GM12878 (cell line): Measurements from ENCODE around the gene IGSF6. TPM values are rescaled to one million over a fixed set of nuclear protein-coding genes. Genes with fewer than 3 reads are reported as not detected.

Experiments
- POLR2AphosphoS2 ChIP-seq: IDR thresholded peaks from 2 replicates; pipeline ENCODE4 v1.6.1; 2011; ENCODE audit warnings: low read depth, mild to moderate bottlenecking, low read length, improper control_type of control experiment, moderate library complexity
- ZNF207 ChIP-seq: fragments of 450-650 bp; IDR thresholded peaks from 2 replicates; pipeline ENCODE4 v1.6.1; 2014; ENCODE audit warnings: antibody characterized with exemption, mild to moderate bottlenecking, borderline replicate concordance
- polyA plus RNA-seq, 11 experiments: library from polyadenylated mRNA; depleted of rRNA in 4 of 11; unstranded in 6 of 11; stranded (reverse) in 5 of 11; fragments of >200 nt; fragmentation: Nextera tagmentation in 4 of 11; fragmentation: Illumina TruSeq in 1 of 11; extraction: Ambion mirVana in 4 of 11; extraction: Trizol in 1 of 11; gene quantifications; 1 replicate in 1 of 11; 2 replicates in 10 of 11; pipeline versions ENCODE4 v1.2.1 to v1.2.3, GENCODE V29; 2011 to 2016; ENCODE audit warnings: inconsistent platforms in 2 of 11, missing spikeins in 2 of 11, low read depth in 1 of 11
- total RNA-seq, 4 experiments: library from RNA; depleted of rRNA in 3 of 4; stranded (reverse); fragments of >200 nt in 3 of 4; fragmentation: Illumina TruSeq in 1 of 4; extraction: Trizol in 1 of 4; gene quantifications; 2 replicates each; pipeline versions ENCODE4 v1.2.1 to v1.2.3, GENCODE V29; 2013 to 2021
- TF ChIP-seq, protein P1 (sequence below): fragments of 150-350 bp; IDR thresholded peaks from 2 replicates; pipeline ENCODE4 v1.6.1; 2016; ENCODE audit warnings: low read depth, low read length
- TF ChIP-seq, protein P2 (sequence below): fragments of 450-650 bp; IDR thresholded peaks from 2 replicates; pipeline ENCODE4 v1.6.1; 2017; ENCODE audit warnings: mild to moderate bottlenecking, moderate library complexity
- TF ChIP-seq, protein P3 (sequence below): IDR thresholded peaks from 2 replicates; pipeline ENCODE4 v1.6.1; 2012; ENCODE audit warnings: low read depth, low read length, improper control_type of control experiment

Gene IGSF6
- total and polyA plus RNA-seq, 10 of the 15 experiments (the other 5 are each of a cell fraction or from before 2014, with no cell fraction given), result 0.32 to 1.2 (median 0.72) TPM

DNA sequence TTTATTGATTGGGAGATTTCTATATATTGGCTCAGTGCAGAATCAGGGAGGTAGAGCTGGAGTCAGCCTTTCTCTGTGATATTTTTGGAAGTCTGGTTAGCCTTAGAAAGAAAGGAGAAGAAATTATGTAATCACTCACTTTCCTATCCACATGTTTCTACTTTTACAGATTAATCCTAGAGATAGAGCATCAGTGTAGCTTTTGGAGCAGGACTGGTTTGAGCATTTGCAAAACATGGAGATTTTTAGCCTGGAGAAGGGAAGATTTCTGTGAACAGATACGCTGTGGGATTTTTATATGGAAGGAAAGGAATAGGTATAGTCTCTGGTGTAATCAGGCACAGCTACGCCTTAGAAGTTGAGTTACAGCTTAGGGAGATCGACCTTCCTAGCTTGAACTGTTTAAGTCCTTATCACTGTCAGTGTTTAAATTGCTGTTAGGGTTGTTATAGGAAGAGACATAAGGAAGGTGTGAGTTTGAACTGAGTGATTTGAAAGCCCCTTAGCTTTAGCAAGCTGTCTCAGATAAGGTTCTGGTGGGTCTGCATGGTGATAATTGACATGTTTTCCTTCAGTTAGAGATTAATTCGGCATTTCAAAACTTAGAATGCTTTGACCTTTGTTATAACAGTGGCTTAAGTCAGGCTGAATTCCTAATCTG, 32.5 kb downstream of the IGSF6 start (continued):
- TF ChIP-seq, protein P1, sequence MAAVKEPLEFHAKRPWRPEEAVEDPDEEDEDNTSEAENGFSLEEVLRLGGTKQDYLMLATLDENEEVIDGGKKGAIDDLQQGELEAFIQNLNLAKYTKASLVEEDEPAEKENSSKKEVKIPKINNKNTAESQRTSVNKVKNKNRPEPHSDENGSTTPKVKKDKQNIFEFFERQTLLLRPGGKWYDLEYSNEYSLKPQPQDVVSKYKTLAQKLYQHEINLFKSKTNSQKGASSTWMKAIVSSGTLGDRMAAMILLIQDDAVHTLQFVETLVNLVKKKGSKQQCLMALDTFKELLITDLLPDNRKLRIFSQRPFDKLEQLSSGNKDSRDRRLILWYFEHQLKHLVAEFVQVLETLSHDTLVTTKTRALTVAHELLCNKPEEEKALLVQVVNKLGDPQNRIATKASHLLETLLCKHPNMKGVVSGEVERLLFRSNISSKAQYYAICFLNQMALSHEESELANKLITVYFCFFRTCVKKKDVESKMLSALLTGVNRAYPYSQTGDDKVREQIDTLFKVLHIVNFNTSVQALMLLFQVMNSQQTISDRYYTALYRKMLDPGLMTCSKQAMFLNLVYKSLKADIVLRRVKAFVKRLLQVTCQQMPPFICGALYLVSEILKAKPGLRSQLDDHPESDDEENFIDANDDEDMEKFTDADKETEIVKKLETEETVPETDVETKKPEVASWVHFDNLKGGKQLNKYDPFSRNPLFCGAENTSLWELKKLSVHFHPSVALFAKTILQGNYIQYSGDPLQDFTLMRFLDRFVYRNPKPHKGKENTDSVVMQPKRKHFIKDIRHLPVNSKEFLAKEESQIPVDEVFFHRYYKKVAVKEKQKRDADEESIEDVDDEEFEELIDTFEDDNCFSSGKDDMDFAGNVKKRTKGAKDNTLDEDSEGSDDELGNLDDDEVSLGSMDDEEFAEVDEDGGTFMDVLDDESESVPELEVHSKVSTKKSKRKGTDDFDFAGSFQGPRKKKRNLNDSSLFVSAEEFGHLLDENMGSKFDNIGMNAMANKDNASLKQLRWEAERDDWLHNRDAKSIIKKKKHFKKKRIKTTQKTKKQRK, result no peak
- TF ChIP-seq, protein P2, sequence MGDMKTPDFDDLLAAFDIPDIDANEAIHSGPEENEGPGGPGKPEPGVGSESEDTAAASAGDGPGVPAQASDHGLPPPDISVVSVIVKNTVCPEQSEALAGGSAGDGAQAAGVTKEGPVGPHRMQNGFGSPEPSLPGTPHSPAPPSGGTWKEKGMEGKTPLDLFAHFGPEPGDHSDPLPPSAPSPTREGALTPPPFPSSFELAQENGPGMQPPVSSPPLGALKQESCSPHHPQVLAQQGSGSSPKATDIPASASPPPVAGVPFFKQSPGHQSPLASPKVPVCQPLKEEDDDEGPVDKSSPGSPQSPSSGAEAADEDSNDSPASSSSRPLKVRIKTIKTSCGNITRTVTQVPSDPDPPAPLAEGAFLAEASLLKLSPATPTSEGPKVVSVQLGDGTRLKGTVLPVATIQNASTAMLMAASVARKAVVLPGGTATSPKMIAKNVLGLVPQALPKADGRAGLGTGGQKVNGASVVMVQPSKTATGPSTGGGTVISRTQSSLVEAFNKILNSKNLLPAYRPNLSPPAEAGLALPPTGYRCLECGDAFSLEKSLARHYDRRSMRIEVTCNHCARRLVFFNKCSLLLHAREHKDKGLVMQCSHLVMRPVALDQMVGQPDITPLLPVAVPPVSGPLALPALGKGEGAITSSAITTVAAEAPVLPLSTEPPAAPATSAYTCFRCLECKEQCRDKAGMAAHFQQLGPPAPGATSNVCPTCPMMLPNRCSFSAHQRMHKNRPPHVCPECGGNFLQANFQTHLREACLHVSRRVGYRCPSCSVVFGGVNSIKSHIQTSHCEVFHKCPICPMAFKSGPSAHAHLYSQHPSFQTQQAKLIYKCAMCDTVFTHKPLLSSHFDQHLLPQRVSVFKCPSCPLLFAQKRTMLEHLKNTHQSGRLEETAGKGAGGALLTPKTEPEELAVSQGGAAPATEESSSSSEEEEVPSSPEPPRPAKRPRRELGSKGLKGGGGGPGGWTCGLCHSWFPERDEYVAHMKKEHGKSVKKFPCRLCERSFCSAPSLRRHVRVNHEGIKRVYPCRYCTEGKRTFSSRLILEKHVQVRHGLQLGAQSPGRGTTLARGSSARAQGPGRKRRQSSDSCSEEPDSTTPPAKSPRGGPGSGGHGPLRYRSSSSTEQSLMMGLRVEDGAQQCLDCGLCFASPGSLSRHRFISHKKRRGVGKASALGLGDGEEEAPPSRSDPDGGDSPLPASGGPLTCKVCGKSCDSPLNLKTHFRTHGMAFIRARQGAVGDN, result no peak
- TF ChIP-seq ZNF207 (no peak), POLR2AphosphoS2 (no peak)
- TF ChIP-seq, protein P3, sequence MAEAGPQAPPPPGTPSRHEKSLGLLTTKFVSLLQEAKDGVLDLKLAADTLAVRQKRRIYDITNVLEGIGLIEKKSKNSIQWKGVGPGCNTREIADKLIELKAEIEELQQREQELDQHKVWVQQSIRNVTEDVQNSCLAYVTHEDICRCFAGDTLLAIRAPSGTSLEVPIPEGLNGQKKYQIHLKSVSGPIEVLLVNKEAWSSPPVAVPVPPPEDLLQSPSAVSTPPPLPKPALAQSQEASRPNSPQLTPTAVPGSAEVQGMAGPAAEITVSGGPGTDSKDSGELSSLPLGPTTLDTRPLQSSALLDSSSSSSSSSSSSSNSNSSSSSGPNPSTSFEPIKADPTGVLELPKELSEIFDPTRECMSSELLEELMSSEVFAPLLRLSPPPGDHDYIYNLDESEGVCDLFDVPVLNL, result no peak
